Measurements from ENCODE around the gene IFNGR1.

GRCh38 chr6:137236581-137237355, 17.6 kb upstream of the IFNGR1 start:
- TF ChIP-seq POLR2A (IDR thresholded peaks at IDR 0.05) (no peak), CTCF (IDR thresholded peaks at IDR 0.05) (no peak)
